ENCODE data around the gene PARP12.

DNA sequence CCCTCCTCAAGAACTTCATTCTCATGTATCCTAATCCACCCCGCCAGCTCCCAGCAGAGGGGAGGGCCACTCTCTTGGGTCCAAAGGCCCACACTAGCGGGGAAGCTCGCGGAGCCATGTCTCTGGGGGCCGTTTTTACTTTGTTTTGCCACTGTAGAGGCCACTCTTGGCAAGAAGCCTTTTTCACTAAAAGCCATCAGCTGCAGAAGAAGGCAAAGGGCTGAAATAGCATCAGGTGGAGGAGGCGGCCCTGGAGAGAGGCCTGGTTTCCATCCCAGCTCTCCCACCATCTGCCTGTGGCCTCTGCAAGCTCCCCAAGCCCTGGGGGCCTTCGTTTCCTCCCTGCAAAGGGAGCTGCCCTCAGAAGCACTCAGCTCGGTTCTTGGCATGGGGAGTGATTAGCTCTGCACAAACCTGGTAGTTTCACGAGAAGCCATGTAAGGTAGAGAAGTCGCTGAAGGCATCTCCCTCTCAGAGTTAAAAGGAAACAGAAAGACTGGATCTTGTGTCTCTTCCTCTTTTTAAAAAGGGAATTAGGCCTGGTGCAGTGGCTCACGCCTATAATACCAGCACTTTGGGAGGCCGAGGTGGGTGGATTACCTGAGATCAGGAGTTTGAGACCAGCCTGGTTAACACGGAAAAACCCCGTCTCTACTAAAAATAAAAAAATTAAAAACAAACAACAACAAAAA, 70.3 kb downstream of the PARP12 start:
- TF ChIP-seq EZH2 (IDR thresholded peaks at IDR 0.05; ENCODE audit: insufficient read depth, poor library complexity, severe bottlenecking): no peak
- no peak for TF ChIP-seq EZH2phosphoT487 (IDR thresholded peaks at IDR 0.05; ENCODE audit: insufficient read depth, low read depth)

Data from GM23248 (cell line).